ENCODE measurements around the gene HNRNPUL2. TPM values are rescaled to one million over a fixed set of nuclear protein-coding genes. Genes with fewer than 3 reads are reported as not detected.

Gene HNRNPUL2
- total RNA-seq, 1 donor from 2014 or later, result 58.6 TPM

- peaks cover 3% of the 10 kb centered on the region for H3K9me3 Mint-ChIP-seq (ENCODE audit: unreplicated experiment)
- H3K4me1 Mint-ChIP-seq (ENCODE audit: low read depth, unreplicated experiment), result peaks cover 17% of the 10 kb centered on the region
- TF ChIP-seq CTCF (IDR thresholded peaks at IDR 0.05; ENCODE audit: partially characterized antibody, unreplicated experiment), result no peak
- no peak for DNase-seq
- H3K36me3 Mint-ChIP-seq (ENCODE audit: unreplicated experiment), result peaks cover 4% of the 10 kb centered on the region
- H3K27me3 Mint-ChIP-seq (ENCODE audit: unreplicated experiment), result peaks cover 7% of the 10 kb centered on the region
- H3K27ac Mint-ChIP-seq (ENCODE audit: unreplicated experiment), result no peak overlapping the region
- peak overlapping the region; percentile 97 for H3K4me3 Mint-ChIP-seq (ENCODE audit: unreplicated experiment)
These were observed 54.1 kb downstream of the HNRNPUL2 start for GRCh38 chr11:62673196-62673525.

GRCh38 chr11:62671608-62672389 is 55.5 kb downstream of the HNRNPUL2 start, which contains the start of the genes LBHD1 and UQCC3:
Gene LBHD1 (minus strand): TSS chr11:62672267. CDS start chr11:62670031, 2,236 bp downstream.
Gene UQCC3 (plus strand): TSS chr11:62671673. CDS start chr11:62671746, 73 bp downstream.
- H3K4me1 Mint-ChIP-seq (ENCODE audit: low read depth, unreplicated experiment), result peaks cover 11% of the 10 kb centered on the region
- peaks cover 6% of the 10 kb centered on the region for H3K27me3 Mint-ChIP-seq (ENCODE audit: unreplicated experiment)
- no peak for TF ChIP-seq CTCF (IDR thresholded peaks at IDR 0.05; ENCODE audit: partially characterized antibody, unreplicated experiment)
- H3K9me3 Mint-ChIP-seq (ENCODE audit: unreplicated experiment), result peaks cover 1% of the 10 kb centered on the region
- peak; percentile 78 for DNase-seq
- peak within 1 kb of the TSS; percentile 99 for H3K27ac Mint-ChIP-seq (ENCODE audit: unreplicated experiment)
- no peaks in the 10 kb centered on the region for H3K36me3 Mint-ChIP-seq (ENCODE audit: unreplicated experiment)
- H3K4me3 Mint-ChIP-seq (ENCODE audit: unreplicated experiment), result peak within 1 kb of the TSS; percentile 97

- Mint-ChIP-seq H3K36me3 (ENCODE audit: unreplicated experiment) (no peaks in the 10 kb centered on the region), H3K4me3 (ENCODE audit: unreplicated experiment) (peak overlapping the region; percentile 97), H3K27me3 (ENCODE audit: unreplicated experiment) (peaks cover 6% of the 10 kb centered on the region), H3K9me3 (ENCODE audit: unreplicated experiment) (peaks cover 4% of the 10 kb centered on the region), H3K27ac (ENCODE audit: unreplicated experiment) (peak overlapping the region; percentile 99), H3K4me1 (ENCODE audit: low read depth, unreplicated experiment) (peaks cover 13% of the 10 kb centered on the region)
- no peak for TF ChIP-seq CTCF (IDR thresholded peaks at IDR 0.05; ENCODE audit: partially characterized antibody, unreplicated experiment)
- no peak for DNase-seq
These were observed 56.0 kb downstream of the HNRNPUL2 start for GRCh38 chr11:62671236-62671607.

- Mint-ChIP-seq H3K4me1 (ENCODE audit: low read depth, unreplicated experiment) (peaks cover 13% of the 10 kb centered on the region), H3K27ac (ENCODE audit: unreplicated experiment) (peak overlapping the region; percentile 81), H3K36me3 (ENCODE audit: unreplicated experiment) (no peaks in the 10 kb centered on the region), H3K9me3 (ENCODE audit: unreplicated experiment) (peaks cover 10% of the 10 kb centered on the region), H3K4me3 (ENCODE audit: unreplicated experiment) (peak overlapping the region; percentile 43), H3K27me3 (ENCODE audit: unreplicated experiment) (peaks cover 9% of the 10 kb centered on the region)
- no peak for DNase-seq
- TF ChIP-seq CTCF (IDR thresholded peaks at IDR 0.05; ENCODE audit: partially characterized antibody, unreplicated experiment), result no peak
These were observed 57.7 kb downstream of the HNRNPUL2 start for GRCh38 chr11:62669420-62670161.

- no peak for DNase-seq
- no peaks in the 10 kb centered on the region for H3K36me3 Mint-ChIP-seq (ENCODE audit: unreplicated experiment)
- H3K27ac Mint-ChIP-seq (ENCODE audit: unreplicated experiment), result no peak overlapping the region
- TF ChIP-seq CTCF (IDR thresholded peaks at IDR 0.05; ENCODE audit: partially characterized antibody, unreplicated experiment), result no peak
- peaks cover 13% of the 10 kb centered on the region for H3K9me3 Mint-ChIP-seq (ENCODE audit: unreplicated experiment)
- H3K27me3 Mint-ChIP-seq (ENCODE audit: unreplicated experiment), result peaks cover 9% of the 10 kb centered on the region
- peaks cover 13% of the 10 kb centered on the region for H3K4me1 Mint-ChIP-seq (ENCODE audit: low read depth, unreplicated experiment)
- H3K4me3 Mint-ChIP-seq (ENCODE audit: unreplicated experiment), result peak overlapping the region; percentile 96
These were observed 59.8 kb downstream of the HNRNPUL2 start for GRCh38 chr11:62667460-62667859.

Measured in glutamatergic neuron (in vitro differentiated cells).